Caco-2 (cell line): ENCODE data around the gene MED13L. TPM values are rescaled to one million over a fixed set of nuclear protein-coding genes. Genes with fewer than 3 reads are reported as not detected.
A peak's percentile ranks its signal among the peaks of the same experiment; 100 is the strongest.

Source experiments
- BruUV-seq: library from RNA; stranded (reverse); fragments of 400-500 nt; replicated peaks from 2 replicates; lab custom pipeline; 2021; lab: Mats Ljungman, UMichigan
- CTCF ChIA-PET: fragments of 300-600 bp; sonication (Branson Sonifier 250); formaldehyde crosslinking; loops from one replicate; lab custom pipeline; 2022; ENCODE audit warnings: antibody characterized with exemption; lab: Charles Lee
- POLR2A ChIA-PET: fragments of 300-600 bp; sonication (Branson Sonifier 250); formaldehyde crosslinking; loops from one replicate; lab custom pipeline; 2022; ENCODE audit warnings: antibody characterized with exemption; lab: Charles Lee
- DNase-seq, 2 experiments: peaks; one replicate each; pipeline versions ENCODE4 v3.0.0 to v3.0.0-alpha.2; 2020 to 2022
- H3K27me3 ChIP-seq: replicated peaks from 2 replicates; pipeline ENCODE4 v1.6.0; 2011; ENCODE audit warnings: low read length; ENCODE audit not compliant: control insufficient read depth, insufficient read depth
- H3K36me3 ChIP-seq: 2 replicates; pipeline ENCODE4 v1.5.1; 2011; ENCODE audit warnings: low read length; ENCODE audit not compliant: control insufficient read depth, insufficient read depth
- H3K4me1 ChIP-seq: fragments of 250-450 bp; sonication (Bioruptor Pico); 2 replicates; pipeline ENCODE4 v1.5.1; 2020; ENCODE audit warnings: mild to moderate bottlenecking
- H3K4me3 ChIP-seq: 2 replicates; pipeline ENCODE4 v1.5.1; 2011; ENCODE audit warnings: low read depth, mild to moderate bottlenecking, control low read depth, low read length
- H3K9me3 ChIP-seq: fragments of 250-450 bp; sonication (Bioruptor Pico); 2 replicates; pipeline ENCODE4 v1.5.1; 2020; ENCODE audit warnings: mild to moderate bottlenecking, moderate library complexity
- H3K27ac Mint-ChIP-seq: one replicate; pipeline ENCODE4 v1.8.0; 2022; ENCODE audit warnings: mixed read lengths; ENCODE audit not compliant: unreplicated experiment
- H3K27me3 Mint-ChIP-seq: one replicate; pipeline ENCODE4 v1.8.0; 2022; ENCODE audit warnings: mixed read lengths; ENCODE audit not compliant: insufficient read depth, unreplicated experiment
- H3K36me3 Mint-ChIP-seq: one replicate; pipeline ENCODE4 v1.8.0; 2022; ENCODE audit warnings: mild to moderate bottlenecking, mixed read lengths; ENCODE audit not compliant: insufficient read depth, unreplicated experiment
- H3K4me1 Mint-ChIP-seq: one replicate; pipeline ENCODE4 v1.8.0; 2022; ENCODE audit warnings: low read depth, mixed read lengths; ENCODE audit not compliant: unreplicated experiment
- H3K4me3 Mint-ChIP-seq: one replicate; pipeline ENCODE4 v1.8.0; 2022; ENCODE audit warnings: mild to moderate bottlenecking, moderate library complexity, mixed read lengths; ENCODE audit not compliant: unreplicated experiment
- H3K9me3 Mint-ChIP-seq: one replicate; pipeline ENCODE4 v1.8.0; 2022; ENCODE audit warnings: mixed read lengths; ENCODE audit not compliant: unreplicated experiment
- CTCF ChIP-seq, 2 experiments: fragments of 200-600 bp in 1 of 2; IDR thresholded peaks; 1 replicate in 1 of 2; 2 replicates in 1 of 2; pipeline versions ENCODE4 v1.5.1 to v1.8.0; 2011 to 2022; ENCODE audit warnings: antibody characterized with exemption in 1 of 2, control low read depth in 1 of 2, inconsistent platforms in 1 of 2, low read depth in 1 of 2, low read length in 1 of 2, mild to moderate bottlenecking in 1 of 2, moderate library complexity in 1 of 2; ENCODE audit not compliant: insufficient read depth in 1 of 2, severe bottlenecking in 1 of 2, unreplicated experiment in 1 of 2
- intact Hi-C: fragments of 100-400 bp; cut with micrococcal nuclease; formaldehyde crosslinking; loops from one replicate; pipeline ENCODE4 v1.10.0; 2022; ENCODE audit not compliant: unreplicated experiment
- total RNA-seq: library from RNA; stranded (reverse); gene quantifications from 2 replicates; pipeline ENCODE4 v1.2.3, GENCODE V29; 2022

The MED13L gene
- total RNA-seq, 1 experiment from 2014 or later = 160 TPM

DNA sequence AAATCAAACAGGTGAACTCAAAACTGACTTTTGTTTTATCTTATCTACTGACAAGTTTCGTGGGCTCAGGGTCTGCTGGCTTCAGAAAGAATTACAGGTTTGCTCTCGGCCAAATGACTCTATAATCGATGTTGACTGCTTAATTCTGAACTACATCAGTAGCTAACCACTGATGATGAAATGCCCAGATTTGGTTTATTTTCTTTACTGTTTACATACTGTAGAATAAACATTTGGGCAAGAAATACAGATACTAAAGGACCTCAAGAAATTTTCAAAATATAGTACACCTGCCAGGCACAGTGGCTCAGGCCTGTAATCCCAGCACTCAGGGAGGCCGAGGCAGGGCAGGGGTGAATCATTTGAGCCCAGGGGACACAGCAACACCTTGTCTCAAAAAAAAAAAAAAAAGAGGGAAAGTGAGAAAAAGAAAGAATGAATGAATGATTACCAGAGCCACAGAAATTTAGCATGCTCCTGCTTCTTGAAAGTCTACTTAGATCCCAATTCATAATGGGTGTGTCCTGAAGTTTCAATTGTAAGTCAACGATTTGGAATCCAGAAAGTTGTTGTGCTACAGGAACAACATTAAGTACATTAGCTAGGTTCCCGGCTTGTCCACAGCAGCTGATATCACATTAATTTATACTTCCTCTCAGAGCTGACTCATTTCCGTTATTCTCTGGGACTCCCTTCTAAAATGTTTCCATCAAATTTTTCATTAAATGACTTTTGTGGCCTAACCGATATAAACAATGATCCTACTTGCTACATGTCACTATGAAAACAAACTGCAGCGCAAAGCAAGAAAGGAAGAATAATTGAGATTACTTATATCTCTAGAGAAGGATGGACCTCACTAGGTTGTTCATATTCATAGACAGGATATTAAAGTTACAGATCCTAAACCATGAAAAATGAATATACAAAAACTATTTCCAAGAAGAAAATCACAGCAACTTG is 134.3 kb downstream of the MED13L start:
- peaks cover 5% of the 10 kb centered on the region for H3K36me3 Mint-ChIP-seq
- no peak overlapping the region for H3K4me3 Mint-ChIP-seq
- Histone ChIP-seq H3K36me3 (no peaks in the 10 kb centered on the region), H3K9me3 (no peaks in the 10 kb centered on the region), H3K4me1 (peaks cover 19% of the 10 kb centered on the region), H3K4me3 (no peak overlapping the region), H3K27me3 (no peaks in the 10 kb centered on the region)
- ChIA-PET CTCF (interaction anchor here (0.9 kb wide), 1 partner anchor 93 kb away, joined by 3 read pairs; no protein-coding TSS in a partner anchor), POLR2A (interaction anchor here (0.6 kb wide), 2 partner anchors 10 to 14 kb away, joined by 3 to 5 read pairs; no protein-coding TSS in a partner anchor)
- H3K4me1 Mint-ChIP-seq = peaks cover 35% of the 10 kb centered on the region
- intact Hi-C loops = no loop called here
- DNase-seq = no peak
- H3K27ac Mint-ChIP-seq = peak overlapping the region; percentile 24
- TF ChIP-seq CTCF (IDR thresholded peaks at IDR 0.05; ENCODE audit: insufficient read depth in 1 of 2, low read depth in 1 of 2, low read length in 1 of 2, severe bottlenecking in 1 of 2, unreplicated experiment in 1 of 2) = no peak
- no TSS peak for BruUV-seq
- H3K27me3 Mint-ChIP-seq = no peaks in the 10 kb centered on the region
- no peaks in the 10 kb centered on the region for H3K9me3 Mint-ChIP-seq

DNA sequence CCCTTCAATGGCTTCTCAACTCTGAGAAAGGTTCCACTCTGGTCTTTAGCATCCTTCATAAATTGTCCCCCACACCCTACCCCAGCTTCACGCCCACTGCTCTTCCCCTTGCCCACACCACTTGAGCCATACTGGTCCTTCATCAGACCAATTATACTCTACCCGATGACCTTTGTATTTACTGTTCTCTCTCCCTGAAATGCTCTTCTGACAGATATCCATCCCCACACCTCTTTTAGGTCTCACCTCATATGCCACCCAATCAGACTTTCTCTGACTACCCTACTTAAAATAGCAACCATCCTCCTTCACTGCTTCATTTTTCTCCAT is 135.7 kb downstream of the MED13L start:
- no peak for DNase-seq
- Mint-ChIP-seq H3K9me3 (no peaks in the 10 kb centered on the region), H3K4me1 (peaks cover 35% of the 10 kb centered on the region), H3K36me3 (peaks cover 5% of the 10 kb centered on the region), H3K27ac (no peak overlapping the region), H3K27me3 (no peaks in the 10 kb centered on the region), H3K4me3 (no peak overlapping the region)
- ChIA-PET CTCF (interaction anchor here (1.0 kb wide), 1 partner anchor 94 kb away, joined by 3 read pairs; no protein-coding TSS in a partner anchor), POLR2A (no interaction called here)
- Histone ChIP-seq H3K27me3 (no peaks in the 10 kb centered on the region), H3K36me3 (no peaks in the 10 kb centered on the region), H3K4me1 (peaks cover 19% of the 10 kb centered on the region), H3K9me3 (no peaks in the 10 kb centered on the region), H3K4me3 (no peak overlapping the region)
- TF ChIP-seq CTCF (IDR thresholded peaks at IDR 0.05; ENCODE audit: insufficient read depth in 1 of 2, low read depth in 1 of 2, low read length in 1 of 2, severe bottlenecking in 1 of 2, unreplicated experiment in 1 of 2) = no peak
- intact Hi-C loops = no loop called here
- no TSS peak for BruUV-seq

GRCh38 chr12:116141110-116141832 is 136.2 kb downstream of the MED13L start:
- ChIA-PET CTCF (interaction anchor here (1.0 kb wide), 2 partner anchors 95 to 137 kb away, joined by 3 read pairs; no protein-coding TSS in a partner anchor), POLR2A (no interaction called here)
- H3K9me3 ChIP-seq = no peaks in the 10 kb centered on the region
- intact Hi-C loops = no loop called here
- H3K27me3 ChIP-seq = no peaks in the 10 kb centered on the region
- H3K4me1 Mint-ChIP-seq = peaks cover 35% of the 10 kb centered on the region
- no peak overlapping the region for H3K4me3 ChIP-seq
- DNase-seq = no peak
- no peaks in the 10 kb centered on the region for H3K27me3 Mint-ChIP-seq
- no peaks in the 10 kb centered on the region for H3K36me3 ChIP-seq
- H3K27ac Mint-ChIP-seq = no peak overlapping the region
- H3K9me3 Mint-ChIP-seq = no peaks in the 10 kb centered on the region
- H3K4me1 ChIP-seq = peaks cover 19% of the 10 kb centered on the region
- H3K4me3 Mint-ChIP-seq = no peak overlapping the region
- H3K36me3 Mint-ChIP-seq = peaks cover 5% of the 10 kb centered on the region
- BruUV-seq = no TSS peak
- no peak for TF ChIP-seq CTCF (IDR thresholded peaks at IDR 0.05; ENCODE audit: insufficient read depth in 1 of 2, low read depth in 1 of 2, low read length in 1 of 2, severe bottlenecking in 1 of 2, unreplicated experiment in 1 of 2)
